SW 1271 (cell line): ENCODE data around the gene CCDC183.
"Not testable (repeated sequence)": the region's sequence is repeated elsewhere in the genome, so short reads cannot be mapped to it uniquely, and the experiment has no call there.

ENCODE experiments used
- DNase-seq, 2 experiments: peaks; one replicate each; lab custom pipeline; 2025; lab: John Stamatoyannopoulos, UW

CCDC183 gene

GRCh38 chr9:136760834-136761544, 35.1 kb upstream of the CCDC183 start:
- peak; percentile 43 to 89 for DNase-seq

- no peak for DNase-seq
Observed at GRCh38 chr9:136761545-136761981, 34.6 kb upstream of the CCDC183 start.

- no peak for DNase-seq
Observed at GRCh38 chr9:136762221-136762691, 33.9 kb upstream of the CCDC183 start.

DNA sequence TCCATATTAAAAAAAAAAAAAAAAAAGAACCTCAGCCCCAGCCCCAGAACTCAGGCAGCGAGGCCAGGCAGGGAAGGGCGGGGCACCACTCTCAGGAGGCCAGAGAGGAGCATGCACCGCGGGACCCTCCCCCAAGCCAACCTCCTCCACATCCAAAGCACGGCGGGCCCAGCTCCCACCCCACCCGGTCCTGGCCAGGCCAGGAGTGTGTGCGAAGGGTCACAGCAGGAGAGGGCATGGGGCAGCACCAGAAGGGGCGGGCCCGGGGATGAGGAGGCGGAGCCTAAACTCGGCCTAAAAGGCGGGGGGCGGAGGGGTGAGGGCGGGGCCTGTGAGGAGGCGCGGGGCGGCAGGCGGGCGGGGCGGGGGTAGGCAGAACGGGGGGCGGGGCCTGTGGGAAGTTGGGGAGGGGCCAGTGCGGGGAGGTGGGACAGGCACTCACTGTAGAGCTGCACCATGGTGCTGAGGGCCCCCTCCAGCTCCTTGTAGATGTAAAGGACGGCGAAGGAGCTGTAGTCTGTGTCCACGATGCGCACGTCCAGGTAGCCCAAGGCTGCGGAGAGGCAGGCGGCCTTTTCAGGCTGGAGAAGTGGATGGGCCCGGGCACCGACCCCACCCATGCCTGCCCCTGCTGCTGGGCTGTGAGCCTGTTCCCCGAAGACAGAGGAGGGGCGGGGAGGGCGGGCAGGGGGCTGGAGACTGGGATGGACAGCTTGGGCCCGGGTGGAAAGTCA, 33.1 kb upstream of the CCDC183 start:
- DNase-seq = peak; percentile 15 to 31

DNA sequence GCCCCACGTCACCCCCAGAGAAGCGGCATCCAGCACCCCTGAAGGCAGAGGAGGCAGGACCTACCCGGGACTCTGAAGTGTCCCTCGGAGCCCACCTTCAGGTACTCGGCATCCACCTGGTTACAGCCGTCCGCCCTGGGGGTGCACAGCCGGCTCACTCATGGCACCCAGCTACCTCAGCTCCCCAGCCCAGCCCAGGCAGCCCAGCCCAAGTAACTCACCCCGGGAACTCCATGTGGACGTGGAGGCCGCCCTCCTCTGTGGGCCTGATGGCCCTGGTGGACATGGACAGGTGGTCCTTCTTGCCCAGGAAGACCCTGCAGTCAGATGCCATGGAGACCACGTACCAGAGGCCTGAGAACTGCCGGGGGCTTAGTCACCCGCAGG, 32.5 kb upstream of the CCDC183 start:
- no peak for DNase-seq

DNA sequence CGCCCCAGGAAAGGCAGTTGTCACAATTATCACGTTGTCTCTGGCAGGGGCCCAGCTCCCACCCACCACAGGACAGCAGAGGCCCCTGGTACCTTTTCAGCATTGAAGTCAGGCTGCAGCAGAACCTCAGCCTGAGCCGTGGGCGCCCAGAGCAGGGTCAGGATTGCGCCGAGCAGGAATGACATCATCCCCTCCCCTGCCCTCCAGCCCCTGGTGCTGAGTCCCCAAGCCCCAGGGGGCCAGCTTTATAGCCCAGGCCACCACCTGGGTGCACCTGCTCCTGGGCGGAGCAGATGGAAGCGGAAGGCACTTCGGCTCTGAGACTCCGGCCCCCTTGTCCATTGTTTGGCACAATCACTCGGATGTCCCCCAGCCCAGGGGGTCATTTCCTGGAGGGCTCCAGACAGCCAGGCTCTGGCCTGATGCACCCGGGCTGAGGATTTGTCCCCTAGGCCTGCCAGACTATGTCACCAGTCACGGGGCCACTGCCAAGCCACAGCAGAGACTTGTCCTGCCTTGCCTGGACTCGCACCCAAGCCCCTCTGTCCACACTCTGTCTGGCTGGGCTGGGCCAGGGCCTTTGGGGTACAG, 31.7 kb upstream of the CCDC183 start, which contains the start of gene LCN15:
TSS of gene LCN15 (minus strand) at position 218 of the 591 bp plus-strand sequence. CDS start at position 188, 30 bp downstream.
- no peak for DNase-seq

GRCh38 chr9:136765041-136765440, 31.1 kb upstream of the CCDC183 start:
- no peak for DNase-seq

- not testable (repeated sequence) for DNase-seq
Observed at GRCh38 chr9:136765745-136766409, 30.3 kb upstream of the CCDC183 start.

DNA sequence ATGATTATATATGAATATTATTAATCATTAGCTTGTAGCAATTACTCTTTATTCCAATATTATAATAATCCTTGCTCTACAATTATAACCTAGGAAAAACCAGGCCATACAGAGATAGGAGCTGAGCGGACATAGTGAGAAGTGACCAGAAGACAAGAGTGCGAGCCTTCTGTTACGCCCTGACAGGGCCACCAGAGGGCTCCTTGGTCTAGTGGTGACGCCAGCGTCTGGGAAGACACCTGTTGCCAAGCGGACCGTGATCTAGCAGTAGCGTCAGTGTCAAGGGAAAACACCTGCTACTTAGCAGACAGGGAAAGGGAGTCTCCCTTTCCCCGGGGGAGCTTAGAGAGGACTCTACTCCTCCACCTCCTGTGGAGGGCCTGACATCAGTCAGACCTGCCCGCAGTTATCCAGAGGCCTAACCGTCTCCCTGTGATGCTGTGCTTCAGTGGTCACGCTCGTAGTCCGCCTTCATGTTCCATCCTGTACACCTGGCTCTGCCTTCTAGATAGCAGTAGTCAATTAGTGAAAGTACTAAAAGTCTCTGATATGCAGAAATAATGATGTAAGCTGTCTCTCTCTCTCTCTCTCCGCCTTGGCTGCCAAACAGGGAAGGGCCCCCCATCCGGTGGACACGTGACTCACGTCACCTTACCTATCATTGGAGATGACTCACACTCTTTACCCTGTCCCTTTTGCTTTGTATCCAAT, 29.6 kb upstream of the CCDC183 start:
- peak; percentile 53 to 62 for DNase-seq

DNA sequence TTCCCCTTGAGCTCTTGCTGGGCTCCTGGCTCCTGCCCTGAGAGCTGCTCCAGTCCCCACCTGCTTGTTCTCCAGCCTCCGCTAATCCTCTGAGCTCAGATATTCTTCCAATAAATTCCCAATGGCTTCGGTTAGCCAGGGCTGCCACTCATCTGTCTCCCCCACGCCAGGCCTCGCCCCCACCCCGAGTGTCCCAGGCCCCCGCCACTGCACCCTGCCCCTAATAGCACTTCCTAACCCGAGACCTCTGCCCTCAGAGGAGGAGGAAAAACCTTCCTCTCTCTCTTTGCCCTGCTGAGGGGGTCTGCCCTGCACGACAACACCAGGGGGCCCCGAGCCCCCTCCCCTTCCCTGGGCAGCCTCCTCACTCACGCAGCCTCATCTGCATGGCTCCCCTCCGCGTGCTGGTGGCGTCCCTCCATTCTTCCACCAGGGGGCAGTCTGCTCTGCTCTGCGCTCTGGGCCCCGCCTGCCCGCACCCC, 26.4 kb upstream of the CCDC183 start:
- no peak for DNase-seq

- no peak for DNase-seq
Observed at GRCh38 chr9:136771907-136772415, 24.2 kb upstream of the CCDC183 start.

- DNase-seq = peak in 1 of 2 experiments; percentile 32
Observed at GRCh38 chr9:136773386-136774044, 22.6 kb upstream of the CCDC183 start.

- no peak for DNase-seq
Observed at GRCh38 chr9:136774416-136775045, 21.6 kb upstream of the CCDC183 start.

- no peak for DNase-seq
Observed at GRCh38 chr9:136775191-136775590, 20.9 kb upstream of the CCDC183 start.

DNA sequence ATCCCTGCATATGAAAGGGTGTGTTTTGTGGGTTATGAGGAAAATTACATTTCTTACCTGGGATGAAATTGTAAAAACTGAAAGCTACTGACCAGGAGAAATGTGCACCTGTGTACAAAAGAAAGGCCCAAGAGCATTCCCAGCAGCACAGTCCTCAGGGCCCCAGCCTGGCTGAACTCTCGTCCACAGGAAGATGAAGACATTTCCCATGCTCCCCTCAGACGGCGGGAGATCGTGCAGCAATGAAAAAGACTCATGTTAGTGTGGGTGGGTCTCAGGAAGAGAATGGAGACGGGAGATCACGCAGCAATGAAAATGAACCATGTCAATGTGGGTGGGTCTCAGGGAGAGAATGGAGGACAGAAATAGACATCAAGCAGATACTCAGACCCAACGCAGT, 19.2 kb upstream of the CCDC183 start:
- no peak for DNase-seq

DNA sequence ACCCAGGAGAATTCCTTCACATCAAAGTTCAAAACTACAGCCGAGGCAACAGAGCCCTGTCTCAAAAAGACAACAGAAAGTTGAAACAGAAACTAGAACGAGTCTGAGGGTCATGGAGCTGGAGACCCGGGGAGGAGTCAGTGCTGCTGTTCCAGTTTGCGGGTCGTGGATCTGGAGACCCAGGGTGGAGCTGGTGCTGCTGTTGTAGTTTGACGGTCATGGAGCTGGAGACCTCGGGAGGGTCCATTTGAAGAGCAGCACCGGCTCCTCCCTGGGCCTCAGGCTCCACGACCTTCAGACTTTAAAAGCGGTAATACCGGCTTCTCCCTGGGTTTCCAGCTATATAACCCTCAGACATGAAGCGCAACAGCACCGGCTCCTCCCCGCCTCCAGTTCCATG, 18.8 kb upstream of the CCDC183 start:
- no peak for DNase-seq

- DNase-seq = peak in 1 of 2 experiments; percentile 17
Observed at GRCh38 chr9:136779808-136780207, 16.3 kb upstream of the CCDC183 start.

GRCh38 chr9:136782452-136782851, 13.7 kb upstream of the CCDC183 start:
- no peak for DNase-seq

DNA sequence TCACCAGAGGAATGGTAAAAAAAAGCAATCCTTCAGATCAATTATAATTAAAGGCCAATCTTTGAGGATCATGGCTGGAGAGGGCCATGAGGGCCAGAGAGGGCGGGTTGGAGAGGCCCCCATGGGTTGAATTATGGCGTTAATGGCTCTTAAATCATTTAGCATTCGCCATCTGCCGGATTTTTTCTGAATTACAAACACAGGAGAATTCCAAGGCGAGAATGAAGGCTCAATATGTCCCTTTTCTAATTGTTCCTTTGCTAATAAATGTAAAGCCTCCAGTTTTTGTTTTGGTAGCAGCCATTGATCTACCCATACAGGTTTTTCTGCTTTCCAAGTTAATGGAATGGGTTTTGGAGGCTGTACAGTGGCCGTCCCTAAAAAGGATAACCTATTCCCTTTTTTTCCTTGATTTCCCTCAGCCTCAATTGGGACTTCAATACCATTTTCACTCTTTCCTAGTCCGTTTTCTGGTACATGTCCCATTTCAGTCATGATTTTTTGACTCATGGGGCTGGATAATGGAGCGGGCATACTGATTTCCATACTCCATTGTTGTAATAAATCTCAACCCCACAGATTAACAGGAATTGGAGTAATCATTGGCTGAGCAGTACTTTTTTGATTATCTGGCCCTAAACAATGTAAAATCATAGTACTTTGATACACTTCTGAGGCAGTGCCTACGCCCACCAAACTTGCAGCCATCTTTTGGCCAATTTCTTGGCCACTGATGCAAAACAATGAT, 11.7 kb upstream of the CCDC183 start:
- DNase-seq = peak; percentile 43 to 63
